ENCODE measurements around the gene SERINC5.

Gene SERINC5

GRCh38 chr5:80242849-80243248 is 13.0 kb downstream of the SERINC5 start:
- H3K4me3 Mint-ChIP-seq, result no peak overlapping the region
- H3K36me3 Mint-ChIP-seq, result peaks cover 28% of the 10 kb centered on the region
- H3K9me3 Mint-ChIP-seq, result peaks cover 11% of the 10 kb centered on the region
- ATAC-seq, result no peak
- H3K27ac Mint-ChIP-seq, result no peak overlapping the region
- no peak for DNase-seq (ENCODE audit: low spot score in 2 of 2)
- H3K4me1 Mint-ChIP-seq, result peaks cover 43% of the 10 kb centered on the region

- peak overlapping the region; percentile 30 for H3K4me3 Mint-ChIP-seq
- peaks cover 28% of the 10 kb centered on the region for H3K36me3 Mint-ChIP-seq
- ATAC-seq (no peak), DNase-seq (ENCODE audit: low spot score in 2 of 2) (no peak)
- H3K4me1 Mint-ChIP-seq, result peaks cover 29% of the 10 kb centered on the region
- H3K9me3 Mint-ChIP-seq, result peaks cover 11% of the 10 kb centered on the region
- peak overlapping the region; percentile 23 for H3K27ac Mint-ChIP-seq
Observed at GRCh38 chr5:80240368-80240986, 15.4 kb downstream of the SERINC5 start.

- peaks cover 11% of the 10 kb centered on the region for H3K9me3 Mint-ChIP-seq
- peak; percentile 11 for ATAC-seq
- H3K36me3 Mint-ChIP-seq, result peaks cover 25% of the 10 kb centered on the region
Observed at GRCh38 chr5:80239680-80240367, 16.0 kb downstream of the SERINC5 start.

GRCh38 chr5:80238778-80239679 is 16.8 kb downstream of the SERINC5 start:
- Mint-ChIP-seq H3K9me3 (peaks cover 11% of the 10 kb centered on the region), H3K4me3 (peak overlapping the region; percentile 30), H3K36me3 (peaks cover 22% of the 10 kb centered on the region), H3K27ac (peak overlapping the region; percentile 23), H3K4me1 (peaks cover 34% of the 10 kb centered on the region)
- DNase-seq (ENCODE audit: low spot score in 2 of 2) (no peak), ATAC-seq (no peak)

More at GRCh38 chr5:80239680-80240367, 16.0 kb downstream of the SERINC5 start:
- no peak for DNase-seq (ENCODE audit: low spot score in 2 of 2)
- peak overlapping the region; percentile 23 for H3K27ac Mint-ChIP-seq
- peak overlapping the region; percentile 30 for H3K4me3 Mint-ChIP-seq
- H3K4me1 Mint-ChIP-seq, result peaks cover 27% of the 10 kb centered on the region

GRCh38 chr5:80238097-80238496 is 17.8 kb downstream of the SERINC5 start:
- ATAC-seq (no peak), DNase-seq (ENCODE audit: low spot score in 2 of 2) (no peak)
- Mint-ChIP-seq H3K27ac (no peak overlapping the region), H3K4me1 (peaks cover 35% of the 10 kb centered on the region), H3K4me3 (no peak overlapping the region), H3K36me3 (peaks cover 22% of the 10 kb centered on the region), H3K9me3 (peaks cover 9% of the 10 kb centered on the region)

- peaks cover 35% of the 10 kb centered on the region for H3K4me1 Mint-ChIP-seq
- peaks cover 5% of the 10 kb centered on the region for H3K9me3 Mint-ChIP-seq
Observed at GRCh38 chr5:80237243-80237642, 18.6 kb downstream of the SERINC5 start.

GRCh38 chr5:80234116-80234948 is 21.5 kb downstream of the SERINC5 start:
- H3K27ac Mint-ChIP-seq, result peak overlapping the region; percentile 1
- ATAC-seq (peak; percentile 66), DNase-seq (ENCODE audit: low spot score in 2 of 2) (no peak)
- H3K4me3 Mint-ChIP-seq, result no peak overlapping the region
- H3K9me3 Mint-ChIP-seq, result no peaks in the 10 kb centered on the region
- H3K4me1 Mint-ChIP-seq, result peaks cover 33% of the 10 kb centered on the region
- peaks cover 9% of the 10 kb centered on the region for H3K36me3 Mint-ChIP-seq

More at GRCh38 chr5:80237243-80237642, 18.6 kb downstream of the SERINC5 start:
- no peak overlapping the region for H3K4me3 Mint-ChIP-seq
- DNase-seq (ENCODE audit: low spot score in 2 of 2) (no peak), ATAC-seq (no peak)
- H3K36me3 Mint-ChIP-seq, result peaks cover 22% of the 10 kb centered on the region
- no peak overlapping the region for H3K27ac Mint-ChIP-seq

GRCh38 chr5:80231693-80232092 is 24.2 kb downstream of the SERINC5 start:
- ATAC-seq (no peak), DNase-seq (ENCODE audit: low spot score in 2 of 2) (no peak)
- peaks cover 26% of the 10 kb centered on the region for H3K4me1 Mint-ChIP-seq
- no peaks in the 10 kb centered on the region for H3K9me3 Mint-ChIP-seq
- peaks cover 9% of the 10 kb centered on the region for H3K36me3 Mint-ChIP-seq
- no peak overlapping the region for H3K4me3 Mint-ChIP-seq
- peak overlapping the region; percentile 65 for H3K27ac Mint-ChIP-seq

- Mint-ChIP-seq H3K36me3 (peaks cover 9% of the 10 kb centered on the region), H3K9me3 (no peaks in the 10 kb centered on the region), H3K27ac (peak overlapping the region; percentile 65), H3K4me1 (peaks cover 26% of the 10 kb centered on the region), H3K4me3 (no peak overlapping the region)
- ATAC-seq (peak; percentile 70), DNase-seq (ENCODE audit: low spot score in 2 of 2) (no peak)
Observed at GRCh38 chr5:80231243-80231642, 24.6 kb downstream of the SERINC5 start.

GRCh38 chr5:80230269-80230992 is 25.4 kb downstream of the SERINC5 start:
- DNase-seq (ENCODE audit: low spot score in 2 of 2) (no peak), ATAC-seq (no peak)
- no peak overlapping the region for H3K4me3 Mint-ChIP-seq
- peaks cover 9% of the 10 kb centered on the region for H3K36me3 Mint-ChIP-seq
- no peaks in the 10 kb centered on the region for H3K9me3 Mint-ChIP-seq
- peaks cover 26% of the 10 kb centered on the region for H3K4me1 Mint-ChIP-seq
- H3K27ac Mint-ChIP-seq, result no peak overlapping the region

- no peak overlapping the region for H3K4me3 Mint-ChIP-seq
- DNase-seq (ENCODE audit: low spot score in 2 of 2) (no peak), ATAC-seq (no peak)
- peaks cover 9% of the 10 kb centered on the region for H3K36me3 Mint-ChIP-seq
- H3K27ac Mint-ChIP-seq, result no peak overlapping the region
- H3K4me1 Mint-ChIP-seq, result peaks cover 24% of the 10 kb centered on the region
- no peaks in the 10 kb centered on the region for H3K9me3 Mint-ChIP-seq
Observed at GRCh38 chr5:80229902-80230255, 26.0 kb downstream of the SERINC5 start.

- no peak for DNase-seq (ENCODE audit: low spot score in 2 of 2)
- Mint-ChIP-seq H3K4me1 (peaks cover 14% of the 10 kb centered on the region), H3K4me3 (no peak overlapping the region), H3K36me3 (peaks cover 9% of the 10 kb centered on the region), H3K27ac (no peak overlapping the region), H3K9me3 (no peaks in the 10 kb centered on the region)
- ATAC-seq, result no peak
Observed at GRCh38 chr5:80227979-80228596, 27.8 kb downstream of the SERINC5 start.

- no peak for ATAC-seq
- Mint-ChIP-seq H3K36me3 (no peaks in the 10 kb centered on the region), H3K4me3 (no peak overlapping the region), H3K27ac (no peak overlapping the region), H3K9me3 (no peaks in the 10 kb centered on the region), H3K4me1 (peaks cover 6% of the 10 kb centered on the region)
- no peak for DNase-seq (ENCODE audit: low spot score in 2 of 2)
Observed at GRCh38 chr5:80225934-80226326, 29.9 kb downstream of the SERINC5 start.
